Pancreas (tissue), 10 donors: ENCODE data around the gene MTR. TPM values are rescaled to one million over a fixed set of nuclear protein-coding genes. Genes with fewer than 3 reads are reported as not detected.

Experiments
- ATAC-seq, 4 donors: fragments of 200-7000 bp; cut with Tn5 transposase; one replicate each; pipeline versions ENCODE4 v1.8.0 to v1.9.1; 2020; ENCODE audit warnings: mild to moderate bottlenecking in 4 of 4, moderate library complexity in 4 of 4
- DNase-seq, 6 donors: peaks; one replicate each; pipeline ENCODE4 v3.0.0-alpha.2; 2020
- FAIRE-seq: peaks from 2 replicates; lab custom pipeline; 2012; peaks lifted over from hg19 to GRCh38; lab: Jason Lieb, UNC
- H3K27ac ChIP-seq, 4 donors: fragments of 200-600 bp; sonication (generic); 1 replicate in 3 of 4; 2 replicates in 1 of 4; pipeline versions ENCODE4 v1.5.0 to v1.8.0; 2020
- H3K27me3 ChIP-seq, 4 donors: fragments of 200-600 bp; one replicate each; pipeline ENCODE4 v1.8.0; 2021
- H3K36me3 ChIP-seq, 3 donors: fragments of 200-600 bp; sonication (generic) in 1 of 3; one replicate each; pipeline versions ENCODE4 v1.5.0 to v1.8.0; 2020 to 2021
- H3K4me1 ChIP-seq, 3 donors: fragments of 200-600 bp; one replicate each; pipeline ENCODE4 v1.8.0; 2021
- H3K4me3 ChIP-seq, 4 donors: fragments of 200-600 bp; sonication (generic) in 2 of 4; one replicate each; pipeline versions ENCODE4 v1.5.0 to v1.8.0; 2020 to 2021
- H3K9me3 ChIP-seq, 4 donors: fragments of 200-600 bp; one replicate each; pipeline ENCODE4 v1.8.0; 2021
- CTCF ChIP-seq, 4 donors: fragments of 200-600 bp; sonication (generic) in 3 of 4; IDR thresholded peaks; one replicate each; pipeline versions ENCODE4 v1.5.0 to v1.8.0; 2021; ENCODE audit warnings: antibody characterized with exemption in 4 of 4
- WGBS, 2 donors: extraction: QIAGEN DNeasy Blood & Tissue Kit; methylation state at CpG; one replicate each; pipeline ENCODE4 v1.1.7; 2013; 5-methylcytosine and 5-hydroxymethylcytosine counted together
- intact Hi-C, 3 donors: fragments of 100-400 bp; cut with DNase I; formaldehyde crosslinking; loops; one replicate each; pipeline versions ENCODE4 v1.11.1 to v1.14.2; 2022
- polyA plus RNA-seq, 2 donors: library from polyadenylated mRNA; stranded (reverse); fragments of 200-250 nt; gene quantifications; one replicate each; pipeline ENCODE4 v1.2.3, GENCODE V29; 2013
- total RNA-seq, 6 donors: library from RNA; stranded (reverse); fragmentation: NEBNext Ultra II Directional in 4 of 6; extraction: Animal tissue kit (Norgen Biotek cat#: 25700) in 4 of 6; gene quantifications; one replicate each; pipeline versions ENCODE4 v1.2.1 to v1.2.4, GENCODE V29; 2021 to 2023
- donor health status: healthy with polysubstance abuse.
- donor health status: DM: no; HTN: no; CAD: no; lungs with moderate emphysema.
- donor health status: DM: no; HTN: no; CAD: no.
- donor health status: control.
- donor health status: control.
- donor health status: Bipolar disorder and iron deficiency.
- donor health status: DM: yes; HTN: yes; CAD: no.
- donor health status: DM: no; HTN: no; CAD: no.
- donor health status: DM: no; HTN: no; CAD: no.
- donor health status: DM: yes; HTN: yes; CAD: no.

MTR gene
- total and polyA plus RNA-seq, 8 donors = 8.1 to 29.1 (median 24.3) TPM

- Histone ChIP-seq H3K4me1 (no peaks in the 10 kb centered on the region), H3K9me3 (no peaks in the 10 kb centered on the region), H3K27me3 (no peaks in the 10 kb centered on the region), H3K4me3 (no peak overlapping the region), H3K27ac (no peak overlapping the region), H3K36me3 (no peaks in the 10 kb centered on the region)
- 86 to 90% methylated on average over 18 of the region's 18 CpGs for WGBS, 2 donors
- no peak for FAIRE-seq
- DNase-seq = no peak
- no peak for TF ChIP-seq CTCF (IDR thresholded peaks at IDR 0.05)
- ATAC-seq = no peak
- intact Hi-C loops = no loop called here
Observed at GRCh38 chr1:236754525-236755210, 40.4 kb upstream of the MTR start.

DNA sequence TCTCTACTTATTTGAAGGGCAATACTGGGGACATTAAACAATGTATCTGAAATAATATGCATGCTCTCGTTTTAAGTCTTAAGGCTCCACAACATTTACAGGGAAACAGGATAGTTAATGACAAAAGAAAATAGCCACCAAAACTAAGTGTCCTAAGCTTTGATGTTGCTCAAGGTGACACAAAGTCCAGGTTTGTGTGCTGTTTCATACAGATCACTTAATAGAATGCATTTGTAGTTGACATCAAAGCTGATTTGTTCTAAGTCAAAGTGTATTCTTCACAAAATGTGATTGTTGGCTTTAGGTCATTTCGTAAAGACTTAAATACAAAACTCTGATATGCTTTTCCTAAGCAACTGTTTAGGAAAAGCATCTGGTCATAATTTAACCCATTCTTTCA, 37.5 kb upstream of the MTR start:
- TF ChIP-seq CTCF (IDR thresholded peaks at IDR 0.05) = no peak
- H3K9me3 ChIP-seq = no peaks in the 10 kb centered on the region
- DNase-seq (no peak), ATAC-seq (no peak), FAIRE-seq (no peak)
- no peak overlapping the region for H3K4me3 ChIP-seq
- intact Hi-C loops = no loop called here
- 82 to 87% methylated on average over 2 of the region's 2 CpGs for WGBS, 2 donors
- H3K4me1 ChIP-seq = peaks cover 15 to 25% (median 20%) of the 10 kb centered on the region in 3 donors
- H3K36me3 ChIP-seq = no peaks in the 10 kb centered on the region
- no peak overlapping the region for H3K27ac ChIP-seq
- H3K27me3 ChIP-seq = no peaks in the 10 kb centered on the region

DNA sequence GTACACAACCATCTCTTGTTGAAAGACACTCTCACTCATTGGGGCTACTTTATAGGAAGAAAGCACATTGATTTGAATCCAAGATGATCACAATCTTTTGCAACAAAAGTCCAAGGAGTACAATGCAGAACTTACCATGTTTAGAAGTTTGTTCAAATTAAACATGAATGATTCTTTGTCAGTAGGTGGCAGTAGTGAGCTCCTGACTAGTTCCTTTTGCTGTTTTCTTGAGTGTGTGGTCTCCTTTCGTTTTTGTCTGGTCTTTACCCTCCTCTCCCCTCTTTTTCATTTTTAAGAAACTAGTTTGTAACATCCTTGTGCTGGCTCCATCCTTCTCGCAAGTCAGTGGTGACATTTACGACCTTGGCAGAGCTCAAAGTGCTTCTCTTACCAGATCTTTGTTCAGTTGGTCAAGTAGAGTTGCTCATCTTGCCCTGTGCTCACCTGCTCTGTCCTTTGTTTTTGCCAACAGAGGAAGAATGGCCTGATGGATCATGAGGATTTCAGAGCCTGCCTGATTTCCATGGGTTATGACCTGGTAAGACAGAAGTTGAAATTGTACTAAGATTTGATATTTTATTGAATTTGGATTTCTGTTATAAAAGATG, 35.7 kb upstream of the MTR start:
- ATAC-seq = peak in 2 of 4 donors; percentile 44 to 47
- intact Hi-C loops = no loop called here

GRCh38 chr1:236760480-236760879, 34.6 kb upstream of the MTR start:
- TF ChIP-seq CTCF (IDR thresholded peaks at IDR 0.05) = no peak
- Histone ChIP-seq H3K4me1 (peaks cover 15 to 25% (median 20%) of the 10 kb centered on the region in 3 donors), H3K27me3 (no peaks in the 10 kb centered on the region), H3K9me3 (no peaks in the 10 kb centered on the region), H3K27ac (peak overlapping the region in 2 of 4 donors; percentile 63 to 66), H3K36me3 (no peaks in the 10 kb centered on the region), H3K4me3 (no peak overlapping the region)
- FAIRE-seq (no peak), ATAC-seq (peak in 2 of 4 donors; percentile 15 to 22), DNase-seq (no peak)
- intact Hi-C loops = no loop called here
- 46 to 48% methylated on average over 6 of the region's 6 CpGs for WGBS, 2 donors

More for the DNA sequence above, 35.7 kb upstream of the MTR start:
- WGBS, 2 donors = 35 to 41% methylated on average over 3 of the region's 3 CpGs
- H3K27ac ChIP-seq = no peak overlapping the region
- no peaks in the 10 kb centered on the region for H3K27me3 ChIP-seq
- H3K9me3 ChIP-seq = no peaks in the 10 kb centered on the region
- FAIRE-seq = no peak
- H3K4me3 ChIP-seq = no peak overlapping the region
- no peak for DNase-seq
- peak; percentile 34 to 70 (median 62) for TF ChIP-seq CTCF (IDR thresholded peaks at IDR 0.05)
- peaks cover 15 to 25% (median 20%) of the 10 kb centered on the region in 3 donors for H3K4me1 ChIP-seq
- no peaks in the 10 kb centered on the region for H3K36me3 ChIP-seq

DNA sequence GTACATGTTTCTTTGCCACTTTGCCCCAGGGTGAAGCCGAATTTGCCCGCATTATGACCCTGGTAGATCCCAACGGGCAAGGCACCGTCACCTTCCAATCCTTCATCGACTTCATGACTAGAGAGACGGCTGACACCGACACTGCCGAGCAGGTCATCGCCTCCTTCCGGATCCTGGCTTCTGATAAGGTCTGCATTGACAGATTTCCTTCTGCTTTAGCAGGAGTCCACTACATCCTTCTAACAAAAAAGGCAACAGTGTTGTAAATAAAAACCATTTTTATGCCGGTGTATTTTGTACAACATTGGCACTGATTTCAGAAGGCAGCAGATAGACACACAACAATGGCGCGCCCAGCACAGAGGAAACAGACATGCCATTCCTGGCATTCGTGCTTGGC, 34.1 kb upstream of the MTR start:
- Histone ChIP-seq H3K27me3 (no peaks in the 10 kb centered on the region), H3K36me3 (no peaks in the 10 kb centered on the region), H3K27ac (peak overlapping the region in 2 of 4 donors; percentile 63 to 66), H3K4me3 (no peak overlapping the region), H3K9me3 (no peaks in the 10 kb centered on the region), H3K4me1 (peaks cover 18 to 25% (median 20%) of the 10 kb centered on the region in 3 donors)
- no peak for TF ChIP-seq CTCF (IDR thresholded peaks at IDR 0.05)
- ATAC-seq (peak in 1 of 4 donors; percentile 10), DNase-seq (no peak), FAIRE-seq (no peak)
- 67 to 72% methylated on average over 14 of the region's 14 CpGs for WGBS, 2 donors
- intact Hi-C loops = no loop called here
